AG04450 (cell line): ENCODE results near the gene ARHGAP8. TPM values are rescaled to one million over a fixed set of nuclear protein-coding genes. Genes with fewer than 3 reads are reported as not detected.

Experiments
- CTCF ChIA-PET: fragments of 300-600, 350-600 bp; formaldehyde crosslinking; extraction: SDS; loops from one replicate; lab custom pipeline; 2022; ENCODE audit warnings: antibody characterized with exemption, inconsistent platforms; lab: Charles Lee
- POLR2A ChIA-PET: fragments of 350-600 bp; formaldehyde crosslinking; extraction: SDS; loops from one replicate; lab custom pipeline; 2021; ENCODE audit warnings: antibody characterized with exemption, inconsistent platforms; lab: Yijun Ruan, JAX
- DNase-seq: peaks from one replicate; pipeline ENCODE4 v3.0.0-alpha.2; 2011; ENCODE audit warnings: low read depth, low spot score
- H3K27ac ChIP-seq: one replicate; pipeline ENCODE4 v1.5.1; 2012; ENCODE audit warnings: low read depth, low read length, control low read depth
- H3K27me3 ChIP-seq: one replicate; pipeline ENCODE4 v1.6.0; 2012; ENCODE audit warnings: low read length; ENCODE audit not compliant: control insufficient read depth, insufficient read depth
- H3K4me3 ChIP-seq: 2 replicates; pipeline ENCODE4 v1.5.1; 2011; ENCODE audit warnings: mild to moderate bottlenecking, low read depth, low read length, control low read depth
- H3K9me3 ChIP-seq: 2 replicates; pipeline ENCODE4 v1.5.1; 2012; ENCODE audit warnings: low read length; ENCODE audit not compliant: control insufficient read depth, insufficient read depth
- CTCF ChIP-seq: IDR thresholded peaks from 2 replicates; pipeline ENCODE4 v1.5.1; 2011; ENCODE audit warnings: low read depth, low read length, control low read depth, inconsistent platforms
- polyA plus RNA-seq: library from polyadenylated mRNA; depleted of rRNA; stranded (reverse); fragments of >200 nt; gene quantifications from 2 replicates; pipeline ENCODE4 v1.2.3, GENCODE V29; 2011

Gene ARHGAP8
- polyA plus RNA-seq, 1 experiment, result 0.16 TPM

DNA sequence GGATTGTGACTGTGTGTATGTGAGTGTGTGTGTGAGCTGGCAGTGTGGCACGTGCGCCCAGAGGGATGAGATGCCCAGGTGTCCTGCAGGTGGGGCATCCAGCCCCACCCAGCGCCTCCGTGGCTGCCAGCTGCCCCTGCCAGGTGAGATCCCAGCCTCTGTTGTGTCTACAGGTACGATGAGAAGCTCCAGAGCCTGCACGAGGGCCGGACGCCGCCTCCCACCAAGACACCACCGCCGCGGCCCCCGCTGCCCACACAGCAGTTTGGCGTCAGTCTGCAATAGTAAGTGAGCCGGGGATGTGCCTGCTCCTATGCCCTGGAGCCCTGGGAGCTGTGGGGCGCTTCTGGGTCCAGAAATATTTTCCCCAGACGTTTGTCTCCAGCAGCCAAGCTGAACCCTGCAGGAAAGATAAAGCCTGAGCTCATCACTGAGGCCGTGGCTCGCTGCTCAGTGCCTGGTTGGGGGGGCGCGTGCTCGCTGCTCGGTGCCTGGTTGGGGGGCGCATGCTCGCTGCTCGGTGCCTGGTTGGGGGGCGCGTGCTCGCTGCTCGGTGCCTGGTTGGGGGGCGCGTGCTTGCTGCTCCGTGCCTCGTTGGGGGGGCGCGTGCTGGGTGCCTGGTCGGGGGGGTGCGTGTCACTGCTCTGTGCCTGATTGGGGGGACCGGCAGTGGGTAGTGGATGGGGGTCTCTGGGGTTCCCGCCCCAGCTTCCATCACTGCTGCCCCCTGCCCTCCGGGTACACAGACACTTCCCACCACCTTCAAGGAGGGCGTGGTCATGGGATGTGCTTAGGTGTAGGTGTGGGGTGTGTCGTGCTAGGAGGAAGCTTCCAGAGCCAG is 73.2 kb downstream of the ARHGAP8 start:
- no peak for TF ChIP-seq CTCF
- ChIA-PET POLR2A (no interaction called here), CTCF (interaction anchor here (0.5 to 0.6 kb wide), 2 partner anchors 28 to 333 kb away, joined by 3 read pairs; no protein-coding TSS in a partner anchor)

DNA sequence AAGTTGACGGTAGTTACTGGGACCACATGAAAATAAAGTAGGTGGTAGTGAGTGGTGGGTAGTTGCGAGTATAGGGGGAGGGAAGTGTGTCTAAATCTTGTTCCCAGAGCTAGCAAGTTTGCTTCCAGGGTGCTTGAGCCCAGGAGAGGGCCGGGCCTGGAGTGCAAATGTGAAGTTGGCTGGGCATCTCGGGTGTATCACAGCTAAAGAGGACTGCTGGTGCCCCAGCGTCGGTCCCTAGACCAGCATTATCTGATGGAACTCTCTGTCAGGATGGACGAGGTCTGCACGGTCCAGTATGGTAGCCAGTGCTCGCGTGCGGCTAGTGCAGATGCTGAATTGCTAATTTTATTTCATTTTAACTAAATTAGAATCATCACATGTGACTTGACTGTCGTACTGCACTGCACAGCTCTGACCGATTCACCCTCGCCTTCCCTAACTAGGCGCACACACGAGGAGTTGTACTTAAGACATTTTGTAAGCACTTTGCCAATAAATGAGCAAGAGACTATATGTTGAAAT is 75.4 kb downstream of the ARHGAP8 start:
- Histone ChIP-seq H3K27me3 (peaks cover 14% of the 10 kb centered on the region), H3K9me3 (no peaks in the 10 kb centered on the region), H3K27ac (no peak overlapping the region), H3K4me3 (no peak overlapping the region)
- no peak for TF ChIP-seq CTCF
- CTCF ChIA-PET, result no interaction called here
- POLR2A ChIA-PET, result no interaction called here
- DNase-seq, result no peak

More for the DNA sequence above, 73.2 kb downstream of the ARHGAP8 start:
- DNase-seq, result no peak
- Histone ChIP-seq H3K27ac (no peak overlapping the region), H3K4me3 (no peak overlapping the region), H3K27me3 (peaks cover 28% of the 10 kb centered on the region), H3K9me3 (no peaks in the 10 kb centered on the region)

- H3K27me3 ChIP-seq, result peaks cover 9% of the 10 kb centered on the region
- DNase-seq, result no peak
- H3K4me3 ChIP-seq, result no peak overlapping the region
- H3K9me3 ChIP-seq, result no peaks in the 10 kb centered on the region
- no peak overlapping the region for H3K27ac ChIP-seq
- ChIA-PET POLR2A (no interaction called here), CTCF (no interaction called here)
- peak; percentile 48 for TF ChIP-seq CTCF
Measured at GRCh38 chr22:44828193-44828592, 75.8 kb downstream of the ARHGAP8 start.

DNA sequence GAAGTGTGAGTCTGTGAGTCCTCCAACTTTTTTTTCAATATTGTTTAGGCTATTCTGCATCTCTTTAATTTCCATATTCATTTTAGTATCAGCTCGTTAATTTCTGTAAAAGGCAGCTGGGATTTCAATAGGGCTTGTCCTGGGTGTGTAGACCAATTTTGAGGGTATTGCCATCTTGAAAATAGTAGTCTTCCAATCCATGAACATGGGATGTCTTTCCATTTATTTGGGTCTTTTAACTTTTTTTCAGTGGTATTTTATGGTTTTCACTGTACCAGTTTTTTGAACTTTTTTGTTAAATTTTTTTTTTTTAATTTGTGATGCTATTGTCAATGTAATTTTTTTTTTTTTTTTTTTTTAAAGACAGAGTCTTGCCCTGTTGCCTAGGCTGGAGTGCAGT is 79.5 kb downstream of the ARHGAP8 start:
- no peak overlapping the region for H3K27ac ChIP-seq
- no peak for DNase-seq
- ChIA-PET CTCF (interaction anchor here (1.3 kb wide), 1 partner anchor 11 kb away, joined by 6 read pairs; no protein-coding TSS in a partner anchor), POLR2A (no interaction called here)
- H3K9me3 ChIP-seq, result peaks cover 2% of the 10 kb centered on the region; the same call in 1 of the 2 replicates
- no peak overlapping the region for H3K4me3 ChIP-seq
- no peak for TF ChIP-seq CTCF
- H3K27me3 ChIP-seq, result peaks cover 4% of the 10 kb centered on the region

- no peak for TF ChIP-seq CTCF
- Histone ChIP-seq H3K4me3 (no peak overlapping the region), H3K27ac (no peak overlapping the region), H3K27me3 (peaks cover 13% of the 10 kb centered on the region), H3K9me3 (peaks cover 2% of the 10 kb centered on the region; the same call in 1 of the 2 replicates)
- CTCF ChIA-PET, result no interaction called here
- no peak for DNase-seq
- POLR2A ChIA-PET, result no interaction called here
Measured at GRCh38 chr22:44834065-44834464, 81.7 kb downstream of the ARHGAP8 start.
